Loucy (cell line): Measurements from ENCODE around the gene EPB42.
A peak's percentile ranks its signal among the peaks of the same experiment; 100 is the strongest.

Experiments used
- H2AFZ ChIP-seq: fragments of 200-600 bp; sonication (generic); 2 replicates; pipeline ENCODE4 v1.6.0; 2016; ENCODE audit warnings: antibody characterized with exemption, mild to moderate bottlenecking, low read length, moderate library complexity
- H3F3A ChIP-seq: fragments of 200-600 bp; 2 replicates; pipeline ENCODE4 v1.6.0; 2016; ENCODE audit warnings: antibody characterized with exemption, low read depth, mild to moderate bottlenecking
- H3K27me3 ChIP-seq: fragments of 200-600 bp; sonication (generic); 2 replicates; pipeline ENCODE4 v1.6.1; 2014; ENCODE audit warnings: low read length, mild to moderate bottlenecking; ENCODE audit not compliant: insufficient read depth, poor library complexity, severe bottlenecking
- H3K36me3 ChIP-seq: fragments of 200-600 bp; sonication (generic); 2 replicates; pipeline ENCODE4 v1.6.1; 2016; ENCODE audit warnings: low read length; ENCODE audit not compliant: insufficient read depth
- H3K4me1 ChIP-seq: fragments of 200-600 bp; sonication (generic); 2 replicates; pipeline ENCODE4 v1.5.1; 2014; ENCODE audit warnings: low read length, mild to moderate bottlenecking; ENCODE audit not compliant: insufficient read depth, poor library complexity, severe bottlenecking
- H3K4me2 ChIP-seq: fragments of 200-600 bp; sonication (generic); 2 replicates; pipeline ENCODE4 v1.6.0; 2014; ENCODE audit warnings: antibody characterized with exemption, low read length, low read depth, mild to moderate bottlenecking; ENCODE audit not compliant: poor library complexity, severe bottlenecking
- H3K4me3 ChIP-seq: fragments of 200-600 bp; sonication (generic); 2 replicates; pipeline ENCODE4 v1.5.1; 2014; ENCODE audit warnings: low read length, mild to moderate bottlenecking, mixed read lengths; ENCODE audit not compliant: poor library complexity, severe bottlenecking
- H3K79me2 ChIP-seq: fragments of 200-600 bp; sonication (generic); 2 replicates; pipeline ENCODE4 v1.6.1; 2014; ENCODE audit warnings: low read length; ENCODE audit not compliant: insufficient read depth
- H3K9ac ChIP-seq: fragments of 200-600 bp; sonication (generic); 2 replicates; pipeline ENCODE4 v1.6.0; 2014; ENCODE audit warnings: mild to moderate bottlenecking, low read depth, low read length, moderate library complexity; ENCODE audit not compliant: poor library complexity, severe bottlenecking
- H3K9me2 ChIP-seq: fragments of 200-600 bp; sonication (generic); replicated peaks from 2 replicates; pipeline ENCODE4 v1.6.1; 2016; ENCODE audit warnings: low read depth, low read length, mixed read lengths
- H3K9me3 ChIP-seq: fragments of 200-600 bp; sonication (generic); 2 replicates; pipeline ENCODE4 v1.6.1; 2014; ENCODE audit warnings: mild to moderate bottlenecking, antibody characterized with exemption, low read length, low read depth; ENCODE audit not compliant: insufficient read depth
- H4K20me1 ChIP-seq: fragments of 200-600 bp; sonication (generic); 2 replicates; pipeline ENCODE4 v1.6.0; 2014; ENCODE audit warnings: antibody characterized with exemption, low read length, mild to moderate bottlenecking; ENCODE audit not compliant: insufficient read depth, poor library complexity, severe bottlenecking
- CTCF ChIP-seq: fragments of 200-600 bp; sonication (generic); conservative IDR thresholded peaks from 2 replicates; pipeline ENCODE4 v1.5.1; 2014; ENCODE audit warnings: mild to moderate bottlenecking, antibody characterized with exemption, low read length
- EZH2phosphoT487 ChIP-seq: fragments of 200-600 bp; IDR thresholded peaks from 2 replicates; pipeline ENCODE4 v1.6.1; 2018; ENCODE audit warnings: antibody characterized with exemption, mild to moderate bottlenecking, moderate library complexity, borderline replicate concordance

EPB42 gene

GRCh38 chr15:43250785-43251184 is 30.0 kb upstream of the EPB42 start:
- no peaks in the 10 kb centered on the region for H3K27me3 ChIP-seq
- H3K4me1 ChIP-seq = peaks cover 45% of the 10 kb centered on the region
- no peaks in the 10 kb centered on the region for H3K79me2 ChIP-seq
- H2AFZ ChIP-seq = no peak overlapping the region
- no peak overlapping the region for H3K9ac ChIP-seq
- no peaks in the 10 kb centered on the region for H3F3A ChIP-seq
- H3K4me3 ChIP-seq = no peak overlapping the region
- H3K9me3 ChIP-seq = no peaks in the 10 kb centered on the region
- no peak for TF ChIP-seq CTCF
- TF ChIP-seq EZH2phosphoT487 = no peak
- no peaks in the 10 kb centered on the region for H3K9me2 ChIP-seq
- H3K36me3 ChIP-seq = no peaks in the 10 kb centered on the region
- H4K20me1 ChIP-seq = no peaks in the 10 kb centered on the region
- no peak overlapping the region for H3K4me2 ChIP-seq

- peaks cover 45% of the 10 kb centered on the region for H3K4me1 ChIP-seq
- H3K9me2 ChIP-seq = no peaks in the 10 kb centered on the region
- peak overlapping the region; percentile 46 for H3K9ac ChIP-seq
- no peaks in the 10 kb centered on the region for H3K27me3 ChIP-seq
- no peak for TF ChIP-seq EZH2phosphoT487
- no peak for TF ChIP-seq CTCF
- no peaks in the 10 kb centered on the region for H3K9me3 ChIP-seq
- H3K79me2 ChIP-seq = no peaks in the 10 kb centered on the region
- no peaks in the 10 kb centered on the region for H3K36me3 ChIP-seq
- H3F3A ChIP-seq = no peaks in the 10 kb centered on the region
- peak overlapping the region; percentile 63 for H3K4me2 ChIP-seq
- H4K20me1 ChIP-seq = no peaks in the 10 kb centered on the region
- H2AFZ ChIP-seq = peak overlapping the region; percentile 30
- H3K4me3 ChIP-seq = peak overlapping the region; percentile 36
Measured at GRCh38 chr15:43249699-43250203, 28.9 kb upstream of the EPB42 start.

- Histone ChIP-seq H3K9me2 (no peaks in the 10 kb centered on the region), H3K27me3 (no peaks in the 10 kb centered on the region), H3K4me2 (peak overlapping the region; percentile 63), H3K79me2 (no peaks in the 10 kb centered on the region), H3K4me3 (peak overlapping the region; percentile 36), H3K9me3 (no peaks in the 10 kb centered on the region), H2AFZ (peak overlapping the region; percentile 30), H3K36me3 (no peaks in the 10 kb centered on the region), H4K20me1 (no peaks in the 10 kb centered on the region), H3K9ac (peak overlapping the region; percentile 46), H3K4me1 (peaks cover 44% of the 10 kb centered on the region), H3F3A (no peaks in the 10 kb centered on the region)
- TF ChIP-seq EZH2phosphoT487 (no peak), CTCF (no peak)
Measured at GRCh38 chr15:43249236-43249635, 28.4 kb upstream of the EPB42 start.
